ENCODE measurements around the gene TENM4. TPM values are rescaled to one million over a fixed set of nuclear protein-coding genes. Genes with fewer than 3 reads are reported as not detected.

The TENM4 gene
- total RNA-seq, 2 donors from 2014 or later, result 68.2 to 130 TPM

- H3K4me1 Mint-ChIP-seq, result peaks cover 13% of the 10 kb centered on the region
- no peaks in the 10 kb centered on the region for H3K9me3 Mint-ChIP-seq
- DNase-seq, result no peak
- H3K27ac Mint-ChIP-seq, result no peak overlapping the region
- peaks cover 8% of the 10 kb centered on the region for H3K36me3 Mint-ChIP-seq (ENCODE audit: low read depth)
- Histone ChIP-seq H3K27ac (ENCODE audit: low read depth, low read length) (no peak overlapping the region), H3K4me3 (ENCODE audit: low read length) (no peak overlapping the region), H3K27me3 (ENCODE audit: control insufficient read depth, insufficient read depth, low read length, poor library complexity, severe bottlenecking) (no peaks in the 10 kb centered on the region), H3K9me3 (ENCODE audit: control insufficient read depth, low read length) (no peaks in the 10 kb centered on the region), H3K4me1 (ENCODE audit: control insufficient read depth, insufficient read depth, low read length) (peaks cover 3% of the 10 kb centered on the region), H3K36me3 (ENCODE audit: control insufficient read depth, insufficient read depth, low read length) (no peaks in the 10 kb centered on the region), H3K9ac (ENCODE audit: extremely low read depth, low read length, poor library complexity, severe bottlenecking) (no peak overlapping the region)
- H3K4me3 Mint-ChIP-seq, result no peak overlapping the region
- TF ChIP-seq CTCF (conservative IDR thresholded peaks at IDR 0.05), result no peak
- 95% methylated on average over 4 of the region's 4 CpGs for WGBS, 2 experiments (ENCODE audit: insufficient coverage in 1 of 2, insufficient read length in 1 of 2)
- H3K27me3 Mint-ChIP-seq (ENCODE audit: insufficient read depth), result no peaks in the 10 kb centered on the region
Observed at GRCh38 chr11:78840623-78841022, 600.2 kb downstream of the TENM4 start.

- Mint-ChIP-seq H3K9me3 (no peaks in the 10 kb centered on the region), H3K36me3 (ENCODE audit: low read depth) (peaks cover 5% of the 10 kb centered on the region), H3K4me1 (peaks cover 13% of the 10 kb centered on the region), H3K27ac (no peak overlapping the region), H3K27me3 (ENCODE audit: insufficient read depth) (no peaks in the 10 kb centered on the region), H3K4me3 (no peak overlapping the region)
- Histone ChIP-seq H3K27me3 (ENCODE audit: control insufficient read depth, insufficient read depth, low read length, poor library complexity, severe bottlenecking) (no peaks in the 10 kb centered on the region), H3K27ac (ENCODE audit: low read depth, low read length) (no peak overlapping the region), H3K4me1 (ENCODE audit: control insufficient read depth, insufficient read depth, low read length) (peaks cover 3% of the 10 kb centered on the region), H3K36me3 (ENCODE audit: control insufficient read depth, insufficient read depth, low read length) (no peaks in the 10 kb centered on the region), H3K9me3 (ENCODE audit: control insufficient read depth, low read length) (no peaks in the 10 kb centered on the region), H3K4me3 (ENCODE audit: low read length) (no peak overlapping the region), H3K9ac (ENCODE audit: extremely low read depth, low read length, poor library complexity, severe bottlenecking) (no peak overlapping the region)
- 85 to 95% methylated on average over 3 of the region's 3 CpGs for WGBS, 2 experiments (ENCODE audit: insufficient coverage in 1 of 2, insufficient read length in 1 of 2)
- no peak for DNase-seq
- TF ChIP-seq CTCF (conservative IDR thresholded peaks at IDR 0.05), result no peak
Observed at GRCh38 chr11:78840200-78840599, 600.6 kb downstream of the TENM4 start.

GRCh38 chr11:78838417-78838816 is 602.4 kb downstream of the TENM4 start:
- H3K36me3 ChIP-seq (ENCODE audit: control insufficient read depth, insufficient read depth, low read length), result no peaks in the 10 kb centered on the region
- H3K27ac ChIP-seq (ENCODE audit: low read depth, low read length), result no peak overlapping the region
- Mint-ChIP-seq H3K4me3 (no peak overlapping the region), H3K9me3 (no peaks in the 10 kb centered on the region), H3K27ac (no peak overlapping the region), H3K4me1 (peaks cover 13% of the 10 kb centered on the region), H3K36me3 (ENCODE audit: low read depth) (no peaks in the 10 kb centered on the region), H3K27me3 (ENCODE audit: insufficient read depth) (no peaks in the 10 kb centered on the region)
- no peak for DNase-seq
- no peaks in the 10 kb centered on the region for H3K27me3 ChIP-seq (ENCODE audit: control insufficient read depth, insufficient read depth, low read length, poor library complexity, severe bottlenecking)
- no peak overlapping the region for H3K9ac ChIP-seq (ENCODE audit: extremely low read depth, low read length, poor library complexity, severe bottlenecking)
- no peaks in the 10 kb centered on the region for H3K9me3 ChIP-seq (ENCODE audit: control insufficient read depth, low read length)
- 40 to 47% methylated on average over 1 of the region's 2 CpGs for WGBS, 2 experiments (ENCODE audit: insufficient coverage in 1 of 2, insufficient read length in 1 of 2)
- peaks cover 3% of the 10 kb centered on the region for H3K4me1 ChIP-seq (ENCODE audit: control insufficient read depth, insufficient read depth, low read length)
- H3K4me3 ChIP-seq (ENCODE audit: low read length), result no peak overlapping the region
- TF ChIP-seq CTCF (conservative IDR thresholded peaks at IDR 0.05), result peak; percentile 66

Data from endodermal cell (in vitro differentiated cells).